ENCODE measurements around the gene BMPR1B. TPM values are rescaled to one million over a fixed set of nuclear protein-coding genes. Genes with fewer than 3 reads are reported as not detected.

BMPR1B gene
- total RNA-seq, 4 donors from 2014 or later = 10.5 to 40.9 (median 20.3) TPM

GRCh38 chr4:95093936-95094929, 336.5 kb downstream of the BMPR1B start:
- peaks cover 0 to 32% (median 0%) of the 10 kb centered on the region in 3 donors for H3K4me1 ChIP-seq
- 71 to 76% methylated on average over 6 to 8 of the region's 8 CpGs for WGBS, 2 donors (ENCODE audit: low coverage in 1 of 2)
- H3K9me3 ChIP-seq = no peaks in the 10 kb centered on the region
- H3K4me3 ChIP-seq = no peak overlapping the region
- no peaks in the 10 kb centered on the region for H3K27me3 ChIP-seq
- H3K27ac ChIP-seq = no peak overlapping the region
- TF ChIP-seq POLR2AphosphoS5 (IDR thresholded peaks at IDR 0.05) (no peak), EP300 (IDR thresholded peaks at IDR 0.05) (no peak), CTCF (IDR thresholded peaks at IDR 0.05) (no peak), POLR2A (IDR thresholded peaks at IDR 0.05) (no peak)
- no peaks in the 10 kb centered on the region for H3K36me3 ChIP-seq
- ATAC-seq = no peak

DNA sequence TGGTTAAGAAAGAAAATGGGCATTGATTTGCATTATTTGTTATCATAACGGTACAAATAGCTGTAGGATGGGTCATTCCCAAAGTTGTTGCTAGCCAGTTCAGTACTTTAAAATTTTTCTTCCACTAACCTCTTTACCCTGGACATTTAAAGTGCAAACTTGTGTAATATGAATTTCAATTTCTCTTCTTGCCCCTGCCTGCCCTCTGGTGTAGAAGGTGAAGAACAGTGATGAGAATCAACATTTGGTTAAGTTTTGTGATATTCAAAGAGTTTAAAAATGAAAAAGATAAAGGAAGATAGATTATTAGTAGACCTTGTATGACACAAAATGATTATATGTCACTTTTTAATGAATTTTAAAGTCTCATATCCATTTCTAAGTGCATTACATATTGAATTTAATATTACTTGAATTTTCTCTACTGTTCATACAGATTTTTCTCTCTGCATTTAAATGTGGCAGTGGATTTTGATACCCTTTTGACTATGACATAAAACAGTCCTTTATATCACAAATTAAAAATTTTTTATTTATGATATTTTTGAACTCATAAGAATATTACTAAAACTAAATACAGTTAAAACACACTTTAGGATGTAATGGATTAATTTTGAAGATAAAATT, 337.7 kb downstream of the BMPR1B start:
- H3K4me1 ChIP-seq = peaks cover 0 to 23% (median 0%) of the 10 kb centered on the region in 3 donors
- H3K36me3 ChIP-seq = no peaks in the 10 kb centered on the region
- no peaks in the 10 kb centered on the region for H3K27me3 ChIP-seq
- no peak overlapping the region for H3K27ac ChIP-seq
- no peak for TF ChIP-seq EP300 (IDR thresholded peaks at IDR 0.05)
- TF ChIP-seq CTCF (IDR thresholded peaks at IDR 0.05) = peak; percentile 15 to 76 (median 61)
- no peaks in the 10 kb centered on the region for H3K9me3 ChIP-seq
- WGBS, 2 donors (ENCODE audit: low coverage in 1 of 2) = 16 to 22% methylated on average over 1 of the region's 1 CpG
- ATAC-seq = no peak
- no peak overlapping the region for H3K4me3 ChIP-seq

- no peak for TF ChIP-seq EP300 (IDR thresholded peaks at IDR 0.05)
- TF ChIP-seq POLR2AphosphoS5 (IDR thresholded peaks at IDR 0.05) = no peak
- no peak for TF ChIP-seq CTCF (IDR thresholded peaks at IDR 0.05)
- no peak for TF ChIP-seq POLR2A (IDR thresholded peaks at IDR 0.05)
- H3K4me1 ChIP-seq = no peaks in the 10 kb centered on the region
- no peak overlapping the region for H3K4me3 ChIP-seq
- H3K27me3 ChIP-seq = no peaks in the 10 kb centered on the region
- H3K9me3 ChIP-seq = no peaks in the 10 kb centered on the region
- WGBS, 2 donors (ENCODE audit: low coverage in 1 of 2) = 88 to 94% methylated on average over 3 of the region's 3 CpGs
- no peaks in the 10 kb centered on the region for H3K36me3 ChIP-seq
- H3K27ac ChIP-seq = no peak overlapping the region
- no peak for ATAC-seq
These were observed 344.5 kb downstream of the BMPR1B start for GRCh38 chr4:95102162-95102790.

DNA sequence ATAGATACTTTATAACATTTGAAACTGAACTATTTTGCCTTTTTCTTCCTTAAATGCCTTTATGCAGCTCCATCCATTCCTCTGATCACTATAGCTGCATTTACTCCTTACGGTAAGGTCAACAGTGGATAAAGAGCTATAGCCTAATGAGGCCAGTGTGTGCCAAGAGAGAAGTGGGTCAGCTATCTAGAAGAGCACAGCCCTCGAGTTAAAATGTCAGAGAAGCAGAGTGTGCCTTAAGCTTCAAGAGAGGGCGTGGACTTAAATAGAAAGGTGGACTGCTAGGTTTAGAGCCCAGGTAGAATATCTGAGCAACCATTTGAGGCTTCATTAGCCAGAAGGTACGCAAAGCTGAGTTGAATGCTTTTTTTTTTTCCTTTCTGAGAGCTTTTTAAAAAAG, 347.4 kb downstream of the BMPR1B start:
- no peaks in the 10 kb centered on the region for H3K9me3 ChIP-seq
- TF ChIP-seq EP300 (IDR thresholded peaks at IDR 0.05) (no peak), POLR2AphosphoS5 (IDR thresholded peaks at IDR 0.05) (no peak), CTCF (IDR thresholded peaks at IDR 0.05) (no peak), POLR2A (IDR thresholded peaks at IDR 0.05) (no peak)
- H3K36me3 ChIP-seq = no peaks in the 10 kb centered on the region
- no peak overlapping the region for H3K27ac ChIP-seq
- H3K4me1 ChIP-seq = no peaks in the 10 kb centered on the region
- WGBS, 2 donors (ENCODE audit: low coverage in 1 of 2) = 72 to 73% methylated on average over 4 of the region's 4 CpGs
- no peak for ATAC-seq
- H3K4me3 ChIP-seq = no peak overlapping the region
- H3K27me3 ChIP-seq = no peaks in the 10 kb centered on the region

Measured in gastroesophageal sphincter (tissue), 4 donors.